Fibroblast of villous mesenchyme (primary cell): ENCODE results near the gene ANKRD28. TPM values are rescaled to one million over a fixed set of nuclear protein-coding genes. Genes with fewer than 3 reads are reported as not detected.

Source experiments
- DNase-seq: peaks from one replicate; pipeline ENCODE4 v3.0.0-alpha.2; 2010; ENCODE audit warnings: low read depth
- H3K4me3 ChIP-seq: 2 replicates; pipeline ENCODE4 v1.5.1; 2011; ENCODE audit warnings: low read depth, mild to moderate bottlenecking, low read length
- CTCF ChIP-seq: IDR thresholded peaks from 2 replicates; pipeline ENCODE4 v1.5.1; 2012; ENCODE audit warnings: low read depth, mild to moderate bottlenecking, low read length; ENCODE audit not compliant: insufficient read depth
- total RNA-seq: library from RNA; depleted of rRNA; stranded (reverse); fragments of >200 nt; gene quantifications from 2 replicates; pipeline ENCODE4 v1.2.3, GENCODE V29; 2012

The ANKRD28 gene
- total RNA-seq, 1 donor: 372 TPM

- TF ChIP-seq CTCF: no peak
- no peak for DNase-seq
- no peak overlapping the region for H3K4me3 ChIP-seq
Observed at GRCh38 chr3:15690748-15691147, 107.0 kb downstream of the ANKRD28 start.

- no peak overlapping the region for H3K4me3 ChIP-seq
- TF ChIP-seq CTCF: no peak
- DNase-seq: no peak
Observed at GRCh38 chr3:15690230-15690629, 107.5 kb downstream of the ANKRD28 start.

- H3K4me3 ChIP-seq: no peak overlapping the region
- no peak for TF ChIP-seq CTCF
- no peak for DNase-seq
Observed at GRCh38 chr3:15685927-15686326, 111.9 kb downstream of the ANKRD28 start.

GRCh38 chr3:15683253-15683652, 114.5 kb downstream of the ANKRD28 start:
- H3K4me3 ChIP-seq: no peak overlapping the region
- no peak for DNase-seq
- no peak for TF ChIP-seq CTCF

GRCh38 chr3:15682561-15683185, 115.1 kb downstream of the ANKRD28 start:
- DNase-seq: peak; percentile 86
- TF ChIP-seq CTCF: no peak
- H3K4me3 ChIP-seq: no peak overlapping the region

GRCh38 chr3:15681668-15682067, 116.1 kb downstream of the ANKRD28 start:
- H3K4me3 ChIP-seq: no peak overlapping the region
- no peak for TF ChIP-seq CTCF
- DNase-seq: peak; percentile 32

- DNase-seq: no peak
- H3K4me3 ChIP-seq: no peak overlapping the region
- no peak for TF ChIP-seq CTCF
Observed at GRCh38 chr3:15679306-15679705, 118.5 kb downstream of the ANKRD28 start.
